Endothelial cell of hepatic sinusoid (primary cell): ENCODE measurements around the gene EEF1AKMT3.
"Not testable (repeated sequence)": the region's sequence is repeated elsewhere in the genome, so short reads cannot be mapped to it uniquely, and the experiment has no call there.

ENCODE experiments used
- in situ Hi-C: cut with HindIII; loops from 2 replicates; pipeline ENCODE4 v1.10.0; 2017; ENCODE audit warnings: low sequenced_read_pairs

EEF1AKMT3 gene

GRCh38 chr12:57764662-57765002 lies 7.8 kb upstream of the EEF1AKMT3 start:
- in situ Hi-C loops = no loop called here

GRCh38 chr12:57765003-57765697 lies 7.3 kb upstream of the EEF1AKMT3 start:
- in situ Hi-C loops = no loop called here

GRCh38 chr12:57765698-57766463 lies 6.5 kb upstream of the EEF1AKMT3 start:
- in situ Hi-C loops = no loop called here

- in situ Hi-C loops = no loop called here
Measured at GRCh38 chr12:57766464-57767304, 5.7 kb upstream of the EEF1AKMT3 start, which contains the start of gene CYP27B1. TSS of gene CYP27B1 (minus strand) at chr12:57767078. CDS start at chr12:57767041, 37 bp downstream.

- in situ Hi-C loops = no loop called here
Measured at GRCh38 chr12:57767305-57767698, 5.1 kb upstream of the EEF1AKMT3 start.

GRCh38 chr12:57767876-57768275 lies 4.5 kb upstream of the EEF1AKMT3 start:
- in situ Hi-C loops = no loop called here

- in situ Hi-C loops = no loop called here
Measured at GRCh38 chr12:57769594-57769993, 2.8 kb upstream of the EEF1AKMT3 start.

- in situ Hi-C loops = no loop called here
Measured at GRCh38 chr12:57770734-57771133, 1.7 kb upstream of the EEF1AKMT3 start.

GRCh38 chr12:57771236-57771872 lies 1.1 kb upstream of the EEF1AKMT3 start:
- in situ Hi-C loops = no loop called here

- in situ Hi-C loops = no loop called here
Measured at GRCh38 chr12:57771873-57772428, 463 bp upstream of the EEF1AKMT3 start, which contains the start of gene METTL1. TSS of gene METTL1 (minus strand) at chr12:57772105. CDS start at chr12:57772083, 22 bp downstream.

GRCh38 chr12:57774634-57775033 lies 2.2 kb downstream of the EEF1AKMT3 start:
- in situ Hi-C loops = not testable (repeated sequence)

GRCh38 chr12:57775044-57775443 lies 2.6 kb downstream of the EEF1AKMT3 start:
- in situ Hi-C loops = no loop called here

- in situ Hi-C loops = no loop called here
Measured at GRCh38 chr12:57775563-57776246, 3.3 kb downstream of the EEF1AKMT3 start.

- in situ Hi-C loops = no loop called here
Measured at GRCh38 chr12:57776247-57776587, 3.8 kb downstream of the EEF1AKMT3 start.

- in situ Hi-C loops = no loop called here
Measured at GRCh38 chr12:57777367-57777766, 5.0 kb downstream of the EEF1AKMT3 start.

GRCh38 chr12:57777911-57778310 lies 5.5 kb downstream of the EEF1AKMT3 start:
- in situ Hi-C loops = no loop called here

- in situ Hi-C loops = no loop called here
Measured at GRCh38 chr12:57779736-57780135, 7.3 kb downstream of the EEF1AKMT3 start.

GRCh38 chr12:57780284-57780897 lies 8.0 kb downstream of the EEF1AKMT3 start:
- in situ Hi-C loops = no loop called here

- in situ Hi-C loops = no loop called here
Measured at GRCh38 chr12:57781244-57781643, 8.8 kb downstream of the EEF1AKMT3 start.

GRCh38 chr12:57781801-57782200 lies 9.4 kb downstream of the EEF1AKMT3 start:
- in situ Hi-C loops = no loop called here
